IPS-NIHi11 (cell line): ENCODE measurements around the gene IL20RB.

Source experiments
- DNase-seq: peaks from one replicate; pipeline ENCODE4 v3.0.0; 2012; ENCODE audit warnings: mixed read lengths, low spot score

IL20RB gene

GRCh38 chr3:136957751-136958288 lies at the start of gene IL20RB:
IL20RB (plus strand) TSS chr3:136957983; CDS start chr3:136958114, 131 bp downstream.
- no peak for DNase-seq

- DNase-seq = no peak
Observed at GRCh38 chr3:136908297-136908696, 49.5 kb upstream of the IL20RB start.

- DNase-seq = no peak
Observed at GRCh38 chr3:136909187-136909586, 48.6 kb upstream of the IL20RB start.

GRCh38 chr3:136910697-136911096 lies 47.1 kb upstream of the IL20RB start:
- DNase-seq = no peak

GRCh38 chr3:136913168-136913567 lies 44.6 kb upstream of the IL20RB start:
- no peak for DNase-seq

GRCh38 chr3:136914739-136915138 lies 43.0 kb upstream of the IL20RB start:
- DNase-seq = no peak

- DNase-seq = no peak
Observed at GRCh38 chr3:136916223-136916622, 41.6 kb upstream of the IL20RB start.

- no peak for DNase-seq
Observed at GRCh38 chr3:136919799-136920580, 37.8 kb upstream of the IL20RB start.

GRCh38 chr3:136920904-136921611 lies 36.7 kb upstream of the IL20RB start:
- DNase-seq = no peak

- no peak for DNase-seq
Observed at GRCh38 chr3:136925425-136926190, 32.2 kb upstream of the IL20RB start.

GRCh38 chr3:136928240-136928639 lies 29.5 kb upstream of the IL20RB start:
- DNase-seq = no peak

- peak; percentile 17 for DNase-seq
Observed at GRCh38 chr3:136929977-136930670, 27.7 kb upstream of the IL20RB start.

- no peak for DNase-seq
Observed at GRCh38 chr3:136931606-136932005, 26.2 kb upstream of the IL20RB start.

- DNase-seq = no peak
Observed at GRCh38 chr3:136932523-136932922, 25.3 kb upstream of the IL20RB start.

- no peak for DNase-seq
Observed at GRCh38 chr3:136932978-136933772, 24.6 kb upstream of the IL20RB start.

GRCh38 chr3:136937175-136937574 lies 20.6 kb upstream of the IL20RB start:
- DNase-seq = no peak

GRCh38 chr3:136937851-136938250 lies 19.9 kb upstream of the IL20RB start:
- no peak for DNase-seq

GRCh38 chr3:136938334-136938733 lies 19.4 kb upstream of the IL20RB start:
- no peak for DNase-seq

GRCh38 chr3:136939489-136939888 lies 18.3 kb upstream of the IL20RB start:
- DNase-seq = no peak

- DNase-seq = no peak
Observed at GRCh38 chr3:136942803-136943202, 15.0 kb upstream of the IL20RB start.

- DNase-seq = no peak
Observed at GRCh38 chr3:136943436-136943835, 14.3 kb upstream of the IL20RB start.
